Measurements from ENCODE around the gene SNTA1.

GRCh38 chr20:33474963-33475362 is 31.4 kb upstream of the SNTA1 start:
- no peak for TF ChIP-seq TAF1 (IDR thresholded peaks at IDR 0.05; ENCODE audit: borderline replicate concordance, insufficient read depth, low read length)
- no peak for TF ChIP-seq REST (IDR thresholded peaks at IDR 0.05; ENCODE audit: insufficient read depth in 1 of 2, low read depth in 2 of 2, low read length in 2 of 2)
- no peak for TF ChIP-seq POLR2AphosphoS5 (IDR thresholded peaks at IDR 0.05; ENCODE audit: low read depth, low read length)

All from PFSK-1 (cell line).